ENCODE measurements around the gene ACACA. TPM values are rescaled to one million over a fixed set of nuclear protein-coding genes. Genes with fewer than 3 reads are reported as not detected.

The ACACA gene
- total RNA-seq, 1 donor = 72.7 TPM

DNA sequence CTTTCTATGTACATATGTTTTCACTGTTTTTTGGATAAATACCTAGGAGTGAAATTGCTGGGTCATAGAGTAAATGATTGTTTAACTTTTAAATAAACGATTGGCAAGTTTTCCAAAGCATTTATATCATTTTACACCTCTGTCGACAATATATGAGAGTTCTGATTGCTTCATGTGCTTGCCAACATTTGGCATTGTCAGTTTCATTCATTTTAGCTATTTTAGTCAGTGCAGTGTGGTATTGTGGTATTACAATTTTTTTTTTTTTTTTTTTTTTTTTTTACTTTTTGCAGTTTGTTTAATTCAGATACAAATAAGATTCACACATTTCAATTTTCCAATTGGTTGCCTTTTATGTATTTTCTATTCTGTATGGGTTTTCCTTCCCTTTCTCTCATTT, 26.0 kb upstream of the ACACA start:
- no peak overlapping the region for H3K4me3 ChIP-seq (ENCODE audit: low read depth, low read length)
- no peak for TF ChIP-seq CTCF (IDR thresholded peaks at IDR 0.05; ENCODE audit: insufficient read depth, low read length)
- no peak for DNase-seq (ENCODE audit: low read depth)

GRCh38 chr17:37430051-37430627, 23.5 kb upstream of the ACACA start:
- no peak overlapping the region for H3K4me3 ChIP-seq (ENCODE audit: low read depth, low read length)
- TF ChIP-seq CTCF (IDR thresholded peaks at IDR 0.05; ENCODE audit: insufficient read depth, low read length) = no peak
- DNase-seq (ENCODE audit: low read depth) = peak; percentile 72

DNA sequence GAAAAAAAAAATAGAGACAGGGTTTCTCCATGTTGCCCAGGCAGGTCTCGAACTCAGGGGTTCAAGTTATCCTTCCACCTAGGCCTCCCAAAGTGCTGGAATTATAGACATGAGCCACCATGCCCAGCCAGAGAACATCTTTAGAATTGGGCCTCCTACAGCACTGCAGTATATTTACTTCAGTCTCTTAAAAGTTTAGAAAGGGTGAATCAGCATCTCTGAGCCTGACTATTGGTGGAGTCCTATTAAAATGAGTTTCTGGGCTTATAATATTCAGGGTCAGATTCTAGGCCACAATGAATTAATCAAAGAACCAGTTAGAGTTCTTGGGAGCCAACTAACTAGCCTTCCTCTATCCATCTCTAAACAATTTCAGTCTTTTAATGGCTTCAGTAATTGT, 22.8 kb upstream of the ACACA start:
- TF ChIP-seq CTCF (IDR thresholded peaks at IDR 0.05; ENCODE audit: insufficient read depth, low read length) = no peak
- no peak overlapping the region for H3K4me3 ChIP-seq (ENCODE audit: low read depth, low read length)
- no peak for DNase-seq (ENCODE audit: low read depth)

DNA sequence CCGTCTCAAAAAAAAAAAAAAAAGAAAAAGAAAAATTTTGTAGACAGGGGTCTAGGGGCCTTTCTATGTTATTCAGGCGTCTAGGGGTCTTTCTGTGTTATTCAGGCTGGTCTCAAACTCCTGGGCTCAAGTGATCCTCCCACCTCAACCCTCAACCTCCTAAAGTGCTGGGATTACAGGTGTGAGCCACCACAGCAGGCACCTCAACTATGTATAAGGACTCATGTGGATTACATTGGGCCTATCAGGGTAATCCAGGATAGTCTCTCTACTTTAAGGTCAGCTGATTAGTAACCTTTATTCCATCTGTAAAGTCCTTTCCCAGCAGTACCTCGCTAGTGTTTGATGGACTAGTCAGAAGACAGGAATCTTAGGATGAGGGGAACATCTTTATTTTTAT, 22.4 kb upstream of the ACACA start:
- H3K4me3 ChIP-seq (ENCODE audit: low read depth, low read length) = no peak overlapping the region
- TF ChIP-seq CTCF (IDR thresholded peaks at IDR 0.05; ENCODE audit: insufficient read depth, low read length) = no peak
- DNase-seq (ENCODE audit: low read depth) = no peak

DNA sequence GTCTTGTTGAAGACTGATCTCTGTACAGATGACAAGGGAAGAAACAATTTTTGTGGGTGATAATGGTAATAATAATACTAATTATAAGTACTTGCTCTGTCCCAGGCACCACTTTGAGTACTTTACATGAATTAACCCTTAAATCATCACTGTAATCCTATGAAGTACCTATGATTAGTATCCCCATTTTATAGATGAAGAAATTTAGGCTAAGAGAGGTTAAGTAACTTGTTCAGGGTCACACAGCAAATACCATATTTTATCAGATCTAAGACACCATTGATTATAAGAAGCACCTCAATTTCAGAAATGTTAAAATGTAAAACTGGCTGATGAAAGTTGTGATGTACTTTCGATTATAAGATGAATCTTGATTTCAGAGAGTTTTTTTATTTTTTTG, 18.6 kb upstream of the ACACA start:
- TF ChIP-seq CTCF (IDR thresholded peaks at IDR 0.05; ENCODE audit: insufficient read depth, low read length) = no peak
- no peak overlapping the region for H3K4me3 ChIP-seq (ENCODE audit: low read depth, low read length)
- DNase-seq (ENCODE audit: low read depth) = no peak

DNA sequence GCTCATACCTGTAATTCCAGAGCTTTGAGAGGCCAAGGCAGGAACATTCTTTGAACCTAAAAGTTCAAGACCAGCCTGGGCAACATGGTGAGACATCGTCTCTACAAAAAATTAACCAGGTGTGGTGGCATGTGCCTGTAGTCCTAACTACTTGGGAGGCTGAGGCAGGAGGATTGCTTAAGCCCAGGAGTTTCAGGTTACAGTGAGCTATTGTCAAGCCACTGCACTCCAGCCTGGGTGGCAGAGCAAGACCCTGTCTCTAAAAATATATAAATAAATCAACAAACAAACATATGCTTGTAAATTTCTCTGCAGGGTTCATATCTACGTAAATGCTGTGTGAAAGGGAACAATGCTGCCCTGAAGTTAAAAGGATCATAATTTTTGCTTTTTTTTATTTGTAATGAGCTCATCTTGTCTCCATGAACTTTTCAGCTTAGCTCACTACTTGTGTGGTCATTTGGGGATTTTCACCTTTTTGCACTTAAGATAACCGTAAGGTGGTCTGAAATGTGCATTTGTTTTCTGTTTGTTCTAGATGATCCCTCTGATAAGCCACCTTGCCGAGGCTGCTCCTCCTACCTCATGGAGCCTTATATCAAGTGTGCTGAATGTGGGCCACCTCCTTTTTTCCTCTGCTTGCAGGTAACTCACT, 16.5 kb upstream of the ACACA start:
- TF ChIP-seq CTCF (IDR thresholded peaks at IDR 0.05; ENCODE audit: insufficient read depth, low read length) = no peak
- no peak overlapping the region for H3K4me3 ChIP-seq (ENCODE audit: low read depth, low read length)
- no peak for DNase-seq (ENCODE audit: low read depth)

DNA sequence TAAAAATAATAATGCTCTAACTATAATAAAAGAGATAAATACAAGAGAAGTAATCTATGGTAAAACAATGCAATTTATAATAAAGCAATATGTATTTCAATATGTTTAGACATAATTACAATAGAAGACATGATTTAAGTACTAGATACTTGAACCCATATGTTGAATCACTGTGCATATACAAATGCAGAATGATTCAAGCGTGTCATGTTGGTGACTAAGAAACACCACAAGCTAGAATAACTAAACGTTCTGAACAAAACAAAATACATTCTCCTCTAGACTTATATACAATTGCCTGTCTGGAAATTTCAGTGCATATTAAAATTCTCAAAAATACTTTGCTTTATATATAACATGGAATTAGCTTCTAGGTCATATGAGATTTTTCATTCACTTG, 11.2 kb upstream of the ACACA start:
- H3K4me3 ChIP-seq (ENCODE audit: low read depth, low read length) = no peak overlapping the region
- DNase-seq (ENCODE audit: low read depth) = no peak
- TF ChIP-seq CTCF (IDR thresholded peaks at IDR 0.05; ENCODE audit: insufficient read depth, low read length) = no peak

All from fibroblast of the aortic adventitia (primary cell).